Esophagus squamous epithelium (tissue), 4 donors: ENCODE measurements around the gene MIPOL1.
"Not testable (repeated sequence)": the region's sequence is repeated elsewhere in the genome, so short reads cannot be mapped to it uniquely, and the experiment has no call there.

ENCODE experiments used
- POLR2A ChIP-seq, 4 donors: fragments of 450-650 bp; IDR thresholded peaks; one replicate each; pipeline ENCODE4 v1.6.1; 2017; ENCODE audit warnings: antibody characterized with exemption in 4 of 4, mild to moderate bottlenecking in 4 of 4, moderate library complexity in 3 of 4
- TF ChIP-seq, protein P1 (sequence below), 6 experiments: fragments of 450-650 bp in 4 of 6; fragments of 200-600 bp in 2 of 6; sonication (generic) in 2 of 6; IDR thresholded peaks; one replicate each; pipeline ENCODE4 v1.5.1; 2016 to 2019; ENCODE audit warnings: antibody characterized with exemption in 6 of 6, mild to moderate bottlenecking in 4 of 6, moderate library complexity in 4 of 6

DNA sequence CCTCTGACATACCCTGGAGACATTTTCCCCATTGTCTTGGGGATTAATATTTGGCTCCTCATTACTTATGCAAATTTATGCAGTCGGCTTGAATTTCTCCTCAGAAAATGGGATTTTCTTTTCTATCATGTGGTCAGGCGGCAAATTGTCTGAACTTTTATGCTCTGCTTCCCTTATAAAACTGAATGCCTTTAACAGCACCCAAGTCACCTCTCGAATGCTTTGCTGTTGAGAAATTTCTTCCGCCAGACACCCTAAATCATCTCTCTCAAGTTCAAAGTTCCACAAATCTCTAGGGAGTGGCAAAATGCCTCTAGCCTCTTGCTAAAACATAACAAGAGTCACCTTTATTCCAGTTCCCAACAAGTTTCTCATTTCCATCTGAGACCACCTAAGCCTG is 27.9 kb downstream of the MIPOL1 start:
- TF ChIP-seq, protein P1, sequence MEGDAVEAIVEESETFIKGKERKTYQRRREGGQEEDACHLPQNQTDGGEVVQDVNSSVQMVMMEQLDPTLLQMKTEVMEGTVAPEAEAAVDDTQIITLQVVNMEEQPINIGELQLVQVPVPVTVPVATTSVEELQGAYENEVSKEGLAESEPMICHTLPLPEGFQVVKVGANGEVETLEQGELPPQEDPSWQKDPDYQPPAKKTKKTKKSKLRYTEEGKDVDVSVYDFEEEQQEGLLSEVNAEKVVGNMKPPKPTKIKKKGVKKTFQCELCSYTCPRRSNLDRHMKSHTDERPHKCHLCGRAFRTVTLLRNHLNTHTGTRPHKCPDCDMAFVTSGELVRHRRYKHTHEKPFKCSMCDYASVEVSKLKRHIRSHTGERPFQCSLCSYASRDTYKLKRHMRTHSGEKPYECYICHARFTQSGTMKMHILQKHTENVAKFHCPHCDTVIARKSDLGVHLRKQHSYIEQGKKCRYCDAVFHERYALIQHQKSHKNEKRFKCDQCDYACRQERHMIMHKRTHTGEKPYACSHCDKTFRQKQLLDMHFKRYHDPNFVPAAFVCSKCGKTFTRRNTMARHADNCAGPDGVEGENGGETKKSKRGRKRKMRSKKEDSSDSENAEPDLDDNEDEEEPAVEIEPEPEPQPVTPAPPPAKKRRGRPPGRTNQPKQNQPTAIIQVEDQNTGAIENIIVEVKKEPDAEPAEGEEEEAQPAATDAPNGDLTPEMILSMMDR (IDR thresholded peaks at IDR 0.05) = not testable (repeated sequence)
- not testable (repeated sequence) for TF ChIP-seq POLR2A (IDR thresholded peaks at IDR 0.05)
